Measurements from ENCODE around the gene GTPBP1. TPM values are rescaled to one million over a fixed set of nuclear protein-coding genes. Genes with fewer than 3 reads are reported as not detected.

GTPBP1 gene
- total RNA-seq, 1 experiment from 2014 or later: 94.7 TPM

DNA sequence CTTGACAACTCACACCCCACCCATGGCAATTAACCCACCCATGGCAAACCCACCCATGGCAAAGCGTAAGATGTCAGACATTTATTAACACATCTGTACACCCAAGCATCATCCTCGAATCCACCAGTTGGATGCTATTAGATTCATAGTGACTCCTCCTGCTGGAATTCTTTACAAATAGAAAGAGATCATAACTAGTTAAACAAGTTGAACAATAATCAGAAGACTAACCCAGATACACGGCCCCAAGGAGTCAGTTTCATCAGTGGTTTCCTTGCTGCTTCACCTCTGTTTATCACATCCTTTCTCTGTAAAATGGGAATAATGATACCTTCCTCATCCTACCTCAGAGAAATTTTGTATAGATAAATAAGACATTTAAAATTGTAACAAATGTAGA lies 5.1 kb downstream of the GTPBP1 start:
- H4K20me1 ChIP-seq (ENCODE audit: insufficient read depth): peaks cover 66% of the 10 kb centered on the region
- H3K27ac ChIP-seq: peak overlapping the region; percentile 7; the same call in 1 of the 2 replicates
- peaks cover 42% of the 10 kb centered on the region for H3K36me3 ChIP-seq (ENCODE audit: low read depth)
- H3K4me2 ChIP-seq: peak overlapping the region; percentile 17
- ChIA-PET CTCF (no interaction called here), POLR2A (ENCODE audit: unreplicated experiment) (no interaction called here)
- no peaks in the 10 kb centered on the region for H3K9me3 ChIP-seq (ENCODE audit: insufficient read depth, low read depth)
- H3K79me2 ChIP-seq (ENCODE audit: low read depth): peaks cover 99% of the 10 kb centered on the region
- no peak for TF ChIP-seq EZH2 (IDR thresholded peaks at IDR 0.05; ENCODE audit: low read depth)
- TF ChIP-seq, protein P1, sequence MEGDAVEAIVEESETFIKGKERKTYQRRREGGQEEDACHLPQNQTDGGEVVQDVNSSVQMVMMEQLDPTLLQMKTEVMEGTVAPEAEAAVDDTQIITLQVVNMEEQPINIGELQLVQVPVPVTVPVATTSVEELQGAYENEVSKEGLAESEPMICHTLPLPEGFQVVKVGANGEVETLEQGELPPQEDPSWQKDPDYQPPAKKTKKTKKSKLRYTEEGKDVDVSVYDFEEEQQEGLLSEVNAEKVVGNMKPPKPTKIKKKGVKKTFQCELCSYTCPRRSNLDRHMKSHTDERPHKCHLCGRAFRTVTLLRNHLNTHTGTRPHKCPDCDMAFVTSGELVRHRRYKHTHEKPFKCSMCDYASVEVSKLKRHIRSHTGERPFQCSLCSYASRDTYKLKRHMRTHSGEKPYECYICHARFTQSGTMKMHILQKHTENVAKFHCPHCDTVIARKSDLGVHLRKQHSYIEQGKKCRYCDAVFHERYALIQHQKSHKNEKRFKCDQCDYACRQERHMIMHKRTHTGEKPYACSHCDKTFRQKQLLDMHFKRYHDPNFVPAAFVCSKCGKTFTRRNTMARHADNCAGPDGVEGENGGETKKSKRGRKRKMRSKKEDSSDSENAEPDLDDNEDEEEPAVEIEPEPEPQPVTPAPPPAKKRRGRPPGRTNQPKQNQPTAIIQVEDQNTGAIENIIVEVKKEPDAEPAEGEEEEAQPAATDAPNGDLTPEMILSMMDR (conservative IDR thresholded peaks at IDR 0.05): no peak
- no peak overlapping the region for H2AFZ ChIP-seq
- H3K27me3 ChIP-seq (ENCODE audit: insufficient read depth, low read depth): no peaks in the 10 kb centered on the region
- H3K4me3 ChIP-seq: no peak overlapping the region
- H3K4me1 ChIP-seq (replicated peaks; ENCODE audit: insufficient read depth): peaks cover 42% of the 10 kb centered on the region
- DNase-seq: peak in 1 of 2 experiments; percentile 70
- intact Hi-C loops (cut with micrococcal nuclease; ENCODE audit: unreplicated experiment): no loop called here
- no TSS peak for BruUV-seq (replicated peaks)
- H3K9me2 ChIP-seq (ENCODE audit: insufficient read depth): no peaks in the 10 kb centered on the region
- H3F3A ChIP-seq (ENCODE audit: insufficient read depth, low read depth): peaks cover 33% of the 10 kb centered on the region

DNA sequence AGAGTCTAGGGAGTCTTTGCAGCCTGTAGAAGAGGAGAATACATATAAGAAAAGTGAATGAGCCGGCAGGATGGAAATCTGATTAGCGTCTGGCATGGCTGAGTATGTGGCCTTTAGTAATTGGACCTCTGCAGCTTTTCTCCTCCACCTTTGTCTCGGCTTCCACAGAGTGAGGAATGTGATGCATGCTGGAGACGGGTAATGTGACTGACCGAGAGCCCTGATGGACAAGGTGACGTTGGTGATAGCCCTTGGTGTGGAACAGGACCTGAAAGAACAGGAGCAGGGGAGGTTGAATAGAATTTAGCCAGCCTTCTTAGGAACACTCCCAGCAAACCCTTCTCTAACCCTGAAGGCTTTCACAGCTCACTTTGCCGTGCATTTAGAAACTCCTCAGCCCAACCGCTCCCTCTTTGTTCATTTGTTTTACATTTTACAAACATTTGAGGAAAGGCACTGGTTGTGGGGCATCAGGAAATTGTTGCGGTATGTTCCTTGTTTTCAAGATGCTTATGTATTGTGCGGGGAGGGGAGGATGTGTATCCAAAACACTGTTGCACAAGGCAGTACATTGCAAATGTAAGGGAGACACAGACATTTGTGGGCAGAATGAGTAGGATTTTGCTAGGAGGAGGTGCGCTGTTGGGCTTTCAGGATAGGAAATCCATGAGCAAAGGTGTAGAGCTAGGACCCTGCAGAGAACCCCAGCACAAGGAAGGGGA lies 6.9 kb downstream of the GTPBP1 start:
- Histone ChIP-seq H3K79me2 (ENCODE audit: low read depth) (peaks cover 93% of the 10 kb centered on the region), H3K9me2 (ENCODE audit: insufficient read depth) (no peaks in the 10 kb centered on the region), H3K27ac (no peak overlapping the region), H3K9me3 (ENCODE audit: insufficient read depth, low read depth) (no peaks in the 10 kb centered on the region), H3K4me1 (replicated peaks; ENCODE audit: insufficient read depth) (peaks cover 39% of the 10 kb centered on the region), H3K27me3 (ENCODE audit: insufficient read depth, low read depth) (no peaks in the 10 kb centered on the region), H3K36me3 (ENCODE audit: low read depth) (peaks cover 51% of the 10 kb centered on the region), H3K4me3 (no peak overlapping the region), H3F3A (ENCODE audit: insufficient read depth, low read depth) (peaks cover 38% of the 10 kb centered on the region), H2AFZ (no peak overlapping the region), H3K4me2 (no peak overlapping the region), H4K20me1 (ENCODE audit: insufficient read depth) (peaks cover 71% of the 10 kb centered on the region)
- TF ChIP-seq, protein P1 (conservative IDR thresholded peaks at IDR 0.05): no peak
- no peak for TF ChIP-seq EZH2 (IDR thresholded peaks at IDR 0.05; ENCODE audit: low read depth)
- intact Hi-C loops (cut with micrococcal nuclease; ENCODE audit: unreplicated experiment): no loop called here
- POLR2A ChIA-PET (ENCODE audit: unreplicated experiment): interaction anchor here (0.6 kb wide), 1 partner anchor 1331 kb away, joined by 25 read pairs; no protein-coding TSS in a partner anchor
- CTCF ChIA-PET: no interaction called here
- no TSS peak for BruUV-seq (replicated peaks)
- no peak for DNase-seq

DNA sequence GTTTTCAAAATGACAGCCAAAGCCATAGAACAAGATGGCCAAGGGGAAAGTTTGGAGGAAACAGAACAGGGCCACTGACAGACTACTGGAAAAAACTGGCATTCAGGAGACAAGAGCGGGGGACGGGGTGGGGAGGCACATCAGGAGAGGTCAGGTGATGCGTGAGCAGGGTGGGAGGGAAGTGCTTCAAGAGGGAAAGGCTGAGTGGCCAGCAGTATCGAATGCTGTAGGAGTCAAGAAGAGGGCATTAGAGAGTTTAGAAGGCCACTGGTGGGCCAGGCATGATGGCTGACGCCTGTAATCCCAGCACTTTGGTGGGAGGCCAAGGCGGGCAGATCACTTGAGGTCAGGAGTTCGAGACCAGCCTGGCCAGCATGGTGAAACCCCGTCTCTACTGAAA lies 8.2 kb downstream of the GTPBP1 start:
- Histone ChIP-seq H3K4me2 (no peak overlapping the region), H3K9me2 (ENCODE audit: insufficient read depth) (no peaks in the 10 kb centered on the region), H3F3A (ENCODE audit: insufficient read depth, low read depth) (peaks cover 43% of the 10 kb centered on the region), H3K27ac (no peak overlapping the region), H3K27me3 (ENCODE audit: insufficient read depth, low read depth) (no peaks in the 10 kb centered on the region), H2AFZ (no peak overlapping the region), H4K20me1 (ENCODE audit: insufficient read depth) (peaks cover 79% of the 10 kb centered on the region), H3K4me3 (no peak overlapping the region), H3K9me3 (ENCODE audit: insufficient read depth, low read depth) (no peaks in the 10 kb centered on the region), H3K4me1 (replicated peaks; ENCODE audit: insufficient read depth) (peaks cover 40% of the 10 kb centered on the region), H3K36me3 (ENCODE audit: low read depth) (peaks cover 50% of the 10 kb centered on the region), H3K79me2 (ENCODE audit: low read depth) (peaks cover 83% of the 10 kb centered on the region)
- intact Hi-C loops (cut with micrococcal nuclease; ENCODE audit: unreplicated experiment): no loop called here
- CTCF ChIA-PET: no interaction called here
- POLR2A ChIA-PET (ENCODE audit: unreplicated experiment): no interaction called here
- no peak for DNase-seq
- no TSS peak for BruUV-seq (replicated peaks)
- no peak for TF ChIP-seq EZH2 (IDR thresholded peaks at IDR 0.05; ENCODE audit: low read depth)
- TF ChIP-seq, protein P1 (conservative IDR thresholded peaks at IDR 0.05): no peak

All from PC-9 (cell line).